Neural progenitor cell (in vitro differentiated cells): Measurements from ENCODE around the gene GOLM1. TPM values are rescaled to one million over a fixed set of nuclear protein-coding genes. Genes with fewer than 3 reads are reported as not detected.

Experiments
- DNase-seq: peaks from one replicate; pipeline ENCODE4 v3.0.0-alpha.2; 2016; ENCODE audit warnings: low spot score
- H2AFZ ChIP-seq: fragments of 200-600 bp; sonication (generic); replicated peaks from 2 replicates; pipeline ENCODE4 v1.6.1; 2016; ENCODE audit warnings: antibody characterized with exemption
- H3F3A ChIP-seq: fragments of 200-600 bp; sonication (generic); 2 replicates; pipeline ENCODE4 v1.6.1; 2016; ENCODE audit warnings: antibody characterized with exemption, low read depth
- H3K27ac ChIP-seq: fragments of 200-600 bp; sonication (generic); 2 replicates; pipeline ENCODE4 v1.5.1; 2016; ENCODE audit warnings: mild to moderate bottlenecking
- H3K27me3 ChIP-seq: fragments of 200-600 bp; sonication (generic); 2 replicates; pipeline ENCODE4 v1.6.1; 2016; ENCODE audit warnings: mild to moderate bottlenecking, moderate library complexity
- H3K36me3 ChIP-seq: fragments of 200-600 bp; sonication (generic); 2 replicates; pipeline ENCODE4 v1.5.1; 2016
- H3K4me1 ChIP-seq: fragments of 200-600 bp; sonication (generic); 2 replicates; pipeline ENCODE4 v1.6.1; 2016; ENCODE audit warnings: mixed run types
- H3K4me2 ChIP-seq: fragments of 200-600 bp; sonication (generic); 2 replicates; pipeline ENCODE4 v1.6.1; 2016
- H3K4me3 ChIP-seq: fragments of 200-600 bp; sonication (generic); 2 replicates; pipeline ENCODE4 v1.5.1; 2016
- H3K79me2 ChIP-seq: fragments of 200-600 bp; sonication (generic); 2 replicates; pipeline ENCODE4 v1.6.1; 2016; ENCODE audit warnings: low read depth
- H3K9ac ChIP-seq: fragments of 200-600 bp; sonication (generic); 2 replicates; pipeline ENCODE4 v1.6.1; 2016
- H3K9me3 ChIP-seq: fragments of 200-600 bp; sonication (generic); 2 replicates; pipeline ENCODE4 v1.5.1; 2016; ENCODE audit warnings: low read depth
- H4K20me1 ChIP-seq: fragments of 200-600 bp; sonication (generic); 2 replicates; pipeline ENCODE4 v1.6.1; 2016; ENCODE audit warnings: low read depth
- H3K27ac Mint-ChIP-seq: 3 replicates; pipeline ENCODE4 v1.8.0; 2021; ENCODE audit warnings: mixed read lengths
- H3K27me3 Mint-ChIP-seq: 2 replicates; pipeline ENCODE4 v1.8.0; 2022; ENCODE audit warnings: low read depth, mild to moderate bottlenecking, inconsistent platforms, moderate library complexity, mixed read lengths; ENCODE audit not compliant: insufficient read depth
- H3K36me3 Mint-ChIP-seq: 3 replicates; pipeline ENCODE4 v1.8.0; 2021; ENCODE audit warnings: mixed read lengths
- H3K4me1 Mint-ChIP-seq: 3 replicates; pipeline ENCODE4 v1.8.0; 2021; ENCODE audit warnings: mixed read lengths
- H3K4me3 Mint-ChIP-seq: 3 replicates; pipeline ENCODE4 v1.8.0; 2021; ENCODE audit warnings: mild to moderate bottlenecking, moderate library complexity, mixed read lengths
- H3K9me3 Mint-ChIP-seq: 3 replicates; pipeline ENCODE4 v1.8.0; 2020; ENCODE audit warnings: mixed read lengths
- EZH2 ChIP-seq: fragments of 200-600 bp; sonication (generic); IDR thresholded peaks from 2 replicates; pipeline ENCODE4 v1.6.1; 2017; ENCODE audit warnings: antibody characterized with exemption, mild to moderate bottlenecking, moderate library complexity
- EZH2phosphoT487 ChIP-seq: fragments of 200-600 bp; sonication (generic); IDR thresholded peaks from 2 replicates; pipeline ENCODE4 v1.6.1; 2017; ENCODE audit warnings: antibody characterized with exemption
- total RNA-seq: library from RNA; depleted of rRNA; stranded (reverse); fragments of >200 nt; gene quantifications from 2 replicates; pipeline ENCODE4 v1.2.3, GENCODE V29; 2015; ENCODE audit warnings: low replicate concordance
- TF ChIP-seq, protein P1 (sequence below): fragments of 200-600 bp; sonication (generic); IDR thresholded peaks from 2 replicates; pipeline ENCODE4 v1.5.1; 2017; ENCODE audit warnings: antibody characterized with exemption, mild to moderate bottlenecking

GOLM1 gene
- total RNA-seq, 1 donor from 2014 or later: 83.5 TPM

DNA sequence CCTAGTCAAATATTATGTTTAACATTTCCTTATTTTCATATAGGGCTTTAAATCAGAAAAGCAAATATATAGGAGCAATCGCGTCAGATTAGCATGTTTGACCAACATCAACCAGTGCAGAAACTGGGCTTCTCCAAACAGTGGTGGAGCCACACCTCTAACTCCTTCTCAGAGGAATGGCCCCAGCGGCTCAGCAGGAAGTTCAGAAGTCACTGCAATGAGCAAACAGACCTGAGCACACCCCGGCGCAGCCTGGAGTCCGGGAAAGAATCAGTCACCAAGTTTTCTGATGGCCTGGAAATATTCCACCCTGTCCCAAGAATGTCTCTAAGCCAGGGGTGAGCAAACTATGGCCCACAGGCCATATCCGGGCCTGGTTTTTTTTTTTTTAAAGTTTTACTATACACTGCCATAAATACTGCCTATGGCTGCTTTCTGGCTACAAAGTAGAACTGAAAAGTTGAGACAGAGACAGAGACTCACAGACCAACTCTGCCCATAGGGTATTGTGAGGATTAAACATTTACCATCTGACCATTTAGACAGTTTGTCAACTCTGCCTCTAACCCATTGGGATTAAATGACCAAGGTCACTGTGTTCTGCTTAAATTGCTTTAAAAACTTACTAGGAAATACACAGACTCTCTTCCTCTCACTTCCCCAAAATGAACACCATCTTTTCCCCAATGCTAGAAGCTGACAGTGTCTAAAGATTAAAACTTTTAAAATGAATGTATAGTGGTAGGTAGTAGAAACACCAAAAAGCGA is 5.4 kb downstream of the GOLM1 start:
- Histone ChIP-seq H3F3A (no peaks in the 10 kb centered on the region), H3K27me3 (no peaks in the 10 kb centered on the region), H3K4me1 (peaks cover 14% of the 10 kb centered on the region), H3K27ac (no peak overlapping the region), H3K9ac (no peak overlapping the region), H3K36me3 (peaks cover 6% of the 10 kb centered on the region), H2AFZ (no peak overlapping the region), H4K20me1 (peaks cover 25% of the 10 kb centered on the region), H3K79me2 (peaks cover 84% of the 10 kb centered on the region), H3K9me3 (no peaks in the 10 kb centered on the region), H3K4me3 (no peak overlapping the region), H3K4me2 (no peak overlapping the region)
- no peak for TF ChIP-seq EZH2phosphoT487
- TF ChIP-seq, protein P1, sequence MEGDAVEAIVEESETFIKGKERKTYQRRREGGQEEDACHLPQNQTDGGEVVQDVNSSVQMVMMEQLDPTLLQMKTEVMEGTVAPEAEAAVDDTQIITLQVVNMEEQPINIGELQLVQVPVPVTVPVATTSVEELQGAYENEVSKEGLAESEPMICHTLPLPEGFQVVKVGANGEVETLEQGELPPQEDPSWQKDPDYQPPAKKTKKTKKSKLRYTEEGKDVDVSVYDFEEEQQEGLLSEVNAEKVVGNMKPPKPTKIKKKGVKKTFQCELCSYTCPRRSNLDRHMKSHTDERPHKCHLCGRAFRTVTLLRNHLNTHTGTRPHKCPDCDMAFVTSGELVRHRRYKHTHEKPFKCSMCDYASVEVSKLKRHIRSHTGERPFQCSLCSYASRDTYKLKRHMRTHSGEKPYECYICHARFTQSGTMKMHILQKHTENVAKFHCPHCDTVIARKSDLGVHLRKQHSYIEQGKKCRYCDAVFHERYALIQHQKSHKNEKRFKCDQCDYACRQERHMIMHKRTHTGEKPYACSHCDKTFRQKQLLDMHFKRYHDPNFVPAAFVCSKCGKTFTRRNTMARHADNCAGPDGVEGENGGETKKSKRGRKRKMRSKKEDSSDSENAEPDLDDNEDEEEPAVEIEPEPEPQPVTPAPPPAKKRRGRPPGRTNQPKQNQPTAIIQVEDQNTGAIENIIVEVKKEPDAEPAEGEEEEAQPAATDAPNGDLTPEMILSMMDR: no peak
- TF ChIP-seq EZH2: no peak
- DNase-seq: no peak
- Mint-ChIP-seq H3K36me3 (peaks cover 43% of the 10 kb centered on the region), H3K27ac (peak overlapping the region; percentile 24), H3K9me3 (peaks cover 34% of the 10 kb centered on the region), H3K4me1 (peaks cover 27% of the 10 kb centered on the region), H3K4me3 (no peak overlapping the region), H3K27me3 (peaks cover 5% of the 10 kb centered on the region)

DNA sequence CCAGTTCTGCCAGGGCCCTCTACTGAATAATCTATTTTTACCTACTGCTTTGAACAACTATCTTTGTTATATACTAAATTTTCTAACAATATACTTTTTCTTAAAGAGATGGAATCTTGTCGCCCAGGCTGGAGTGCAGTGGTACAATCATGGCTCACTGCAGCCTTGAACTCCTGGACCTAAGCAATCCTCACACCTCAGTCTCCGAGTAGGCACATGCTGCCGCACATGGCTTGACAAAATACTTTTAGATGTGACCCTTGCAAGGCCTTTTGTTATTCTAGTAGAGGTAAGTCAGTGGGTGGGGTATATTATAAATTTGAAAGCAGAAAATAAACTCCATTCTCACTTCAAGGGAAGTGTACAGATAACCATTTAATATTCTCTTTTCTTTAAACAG is 7.9 kb downstream of the GOLM1 start:
- Histone ChIP-seq H3K4me3 (no peak overlapping the region), H3K4me2 (no peak overlapping the region), H3K36me3 (peaks cover 6% of the 10 kb centered on the region), H4K20me1 (peaks cover 10% of the 10 kb centered on the region), H3K27ac (no peak overlapping the region), H3K9ac (no peak overlapping the region), H3K79me2 (peaks cover 66% of the 10 kb centered on the region), H3K27me3 (no peaks in the 10 kb centered on the region), H3K9me3 (peaks cover 3% of the 10 kb centered on the region), H2AFZ (no peak overlapping the region), H3F3A (no peaks in the 10 kb centered on the region), H3K4me1 (no peaks in the 10 kb centered on the region)
- H3K27ac Mint-ChIP-seq: no peak overlapping the region
- no peak for DNase-seq
- H3K9me3 Mint-ChIP-seq: peaks cover 57% of the 10 kb centered on the region
- H3K27me3 Mint-ChIP-seq: peaks cover 5% of the 10 kb centered on the region
- H3K36me3 Mint-ChIP-seq: peaks cover 57% of the 10 kb centered on the region
- no peak overlapping the region for H3K4me3 Mint-ChIP-seq
- TF ChIP-seq, protein P1: no peak
- TF ChIP-seq EZH2phosphoT487: no peak
- no peak for TF ChIP-seq EZH2
- peaks cover 13% of the 10 kb centered on the region for H3K4me1 Mint-ChIP-seq

DNA sequence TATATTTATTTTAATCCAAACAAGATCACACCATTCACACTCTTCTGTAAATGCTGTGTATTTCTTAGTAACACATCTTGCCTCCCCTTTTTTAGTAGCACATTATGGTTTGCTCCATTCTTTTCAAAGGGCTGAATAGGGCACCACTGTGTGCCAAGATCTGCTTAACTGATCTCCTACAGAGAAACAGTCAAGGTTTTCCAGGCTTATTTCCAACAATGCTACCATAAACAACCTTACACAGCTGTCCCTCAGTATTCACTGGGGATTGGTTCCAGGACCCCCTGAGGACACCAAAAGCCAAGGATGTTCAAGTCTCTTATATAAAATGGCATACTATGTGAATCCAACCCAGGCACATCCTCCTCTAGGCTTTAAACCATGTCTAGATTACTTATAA is 16.5 kb downstream of the GOLM1 start:
- H3K36me3 ChIP-seq: no peaks in the 10 kb centered on the region
- Mint-ChIP-seq H3K27ac (no peak overlapping the region), H3K4me3 (no peak overlapping the region), H3K4me1 (peaks cover 18% of the 10 kb centered on the region), H3K9me3 (peaks cover 27% of the 10 kb centered on the region), H3K36me3 (peaks cover 39% of the 10 kb centered on the region), H3K27me3 (peaks cover 6% of the 10 kb centered on the region)
- H3K4me3 ChIP-seq: no peak overlapping the region
- H3K27me3 ChIP-seq: no peaks in the 10 kb centered on the region
- H4K20me1 ChIP-seq: peaks cover 19% of the 10 kb centered on the region
- H3K9ac ChIP-seq: no peak overlapping the region
- TF ChIP-seq, protein P1: no peak
- no peak for TF ChIP-seq EZH2phosphoT487
- TF ChIP-seq EZH2: no peak
- no peak overlapping the region for H3K4me2 ChIP-seq
- H3K9me3 ChIP-seq: no peaks in the 10 kb centered on the region
- no peak overlapping the region for H3K27ac ChIP-seq
- no peaks in the 10 kb centered on the region for H3K4me1 ChIP-seq
- DNase-seq: no peak
- peaks cover 61% of the 10 kb centered on the region for H3K79me2 ChIP-seq
- H2AFZ ChIP-seq: no peak overlapping the region
- H3F3A ChIP-seq: no peaks in the 10 kb centered on the region
